Measurements from ENCODE around the gene SERAC1. TPM values are rescaled to one million over a fixed set of nuclear protein-coding genes. Genes with fewer than 3 reads are reported as not detected.
"Not testable (repeated sequence)": the region's sequence is repeated elsewhere in the genome, so short reads cannot be mapped to it uniquely, and the experiment has no call there.

Gene SERAC1
- polyA plus RNA-seq, 1 donor (not counting 4 experiments of a cell fraction or from before 2014, with no cell fraction given) = 10.1 TPM

DNA sequence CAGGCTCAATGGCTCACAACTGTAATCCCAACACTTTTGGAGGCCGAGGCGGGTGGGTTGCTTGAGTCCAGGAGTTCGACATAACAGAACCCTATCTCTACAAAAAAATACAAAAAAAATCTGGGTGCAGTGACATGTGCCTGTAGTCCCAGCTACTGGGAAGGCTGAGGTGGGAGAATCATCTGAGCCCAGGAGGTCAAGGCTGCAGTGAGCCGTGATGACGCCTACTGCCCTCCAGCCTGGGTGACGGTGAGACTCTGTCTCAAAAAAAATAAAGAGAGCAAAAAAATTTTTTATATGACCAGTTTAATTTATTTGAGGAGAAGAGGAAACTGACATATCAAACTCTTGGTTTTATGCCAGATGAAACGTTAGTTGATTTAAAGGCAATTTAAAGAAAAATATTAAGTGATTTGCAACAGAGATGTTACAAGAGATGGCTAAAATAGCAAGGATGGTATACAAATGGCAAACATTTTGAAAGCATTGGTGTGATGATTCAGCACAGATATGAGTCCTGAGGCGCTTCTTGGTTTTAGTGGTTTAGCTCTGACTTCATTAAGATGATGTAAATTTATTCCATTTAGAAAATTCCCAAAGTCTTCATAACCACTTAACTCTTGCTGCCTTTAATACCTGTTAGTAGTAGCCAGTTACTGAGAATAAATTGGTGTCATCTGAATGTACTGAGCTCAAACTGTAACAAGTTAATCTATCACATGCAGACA is 17.8 kb upstream of the SERAC1 start:
- Histone ChIP-seq H3K4me1 (ENCODE audit: control insufficient read depth, extremely low read depth, insufficient read depth, low read length) (peaks cover 16% of the 10 kb centered on the region), H2AFZ (ENCODE audit: control insufficient read depth, low read length) (no peak overlapping the region), H3K79me2 (ENCODE audit: control insufficient read depth, insufficient read depth, low read length) (peaks cover 4% of the 10 kb centered on the region), H3K27ac (ENCODE audit: control insufficient read depth, insufficient read depth, low read length) (peak overlapping the region; percentile 31), H4K20me1 (ENCODE audit: control insufficient read depth, extremely low read depth, insufficient read depth, low read length) (no peaks in the 10 kb centered on the region), H3K36me3 (ENCODE audit: control insufficient read depth in 2 of 2, extremely low read depth in 1 of 2, insufficient read depth in 2 of 2, low read length in 2 of 2) (peaks cover 2 to 11% of the 10 kb centered on the region in 2 experiments), H3K9me1 (ENCODE audit: control insufficient read depth, extremely low read depth, insufficient read depth, low read length) (no peaks in the 10 kb centered on the region), H3K4me3 (ENCODE audit: control insufficient read depth in 2 of 3, extremely low read depth in 1 of 3, insufficient read depth in 2 of 3, low read depth in 1 of 3, low read length in 3 of 3) (no peak overlapping the region), H3K9ac (ENCODE audit: control insufficient read depth, extremely low read depth, insufficient read depth, low read length) (no peak overlapping the region), H3K27me3 (ENCODE audit: control insufficient read depth, extremely low read depth, insufficient read depth, low read length) (no peaks in the 10 kb centered on the region), H3K4me2 (ENCODE audit: control insufficient read depth, extremely low read depth, insufficient read depth, low read depth, low read length) (no peak overlapping the region), H3K9me3 (ENCODE audit: control insufficient read depth, low read depth, low read length) (no peaks in the 10 kb centered on the region)
- peak; percentile 85 for FAIRE-seq
- DNase-seq (ENCODE audit: low read depth, low spot score) = no peak
- TF ChIP-seq CTCF (optimal IDR thresholded peaks at IDR 0.05 in 1 of 3, IDR thresholded peaks at IDR 0.05 in 1 of 3, conservative IDR thresholded peaks at IDR 0.05 in 1 of 3; ENCODE audit: extremely low read depth in 1 of 3, insufficient read depth in 2 of 3, low read length in 3 of 3) (no peak), EZH2 (IDR thresholded peaks at IDR 0.05; ENCODE audit: low read length) (no peak)
- dilution Hi-C loops (cut with MboI; ENCODE audit: extremely low pct_ligation_motif_present, low sequenced_read_pairs) = no loop called here

DNA sequence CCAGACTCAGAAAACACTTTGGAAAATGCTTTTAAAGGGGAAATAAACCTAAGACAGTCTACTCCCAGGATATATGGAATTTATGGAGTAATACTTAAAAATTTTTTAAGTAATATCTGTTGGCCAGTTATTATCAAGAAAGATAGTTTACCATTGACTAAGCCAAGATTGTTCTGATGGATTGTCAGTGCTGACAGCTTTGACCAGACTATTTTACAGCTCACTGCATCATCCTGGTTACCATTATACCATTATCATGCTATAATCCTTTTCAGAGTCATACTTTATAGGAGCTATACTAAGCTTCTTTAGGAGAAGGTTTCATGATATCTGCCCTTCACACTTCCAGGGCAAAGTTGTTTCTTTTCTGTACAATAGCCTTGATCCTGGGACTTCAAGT is 16.5 kb upstream of the SERAC1 start:
- Histone ChIP-seq H3K27ac (ENCODE audit: control insufficient read depth, insufficient read depth, low read length) (no peak overlapping the region), H3K4me2 (ENCODE audit: control insufficient read depth, extremely low read depth, insufficient read depth, low read depth, low read length) (no peak overlapping the region), H3K4me1 (ENCODE audit: control insufficient read depth, extremely low read depth, insufficient read depth, low read length) (peaks cover 16% of the 10 kb centered on the region), H3K79me2 (ENCODE audit: control insufficient read depth, insufficient read depth, low read length) (peaks cover 4% of the 10 kb centered on the region), H3K9me3 (ENCODE audit: control insufficient read depth, low read depth, low read length) (no peaks in the 10 kb centered on the region), H3K9me1 (ENCODE audit: control insufficient read depth, extremely low read depth, insufficient read depth, low read length) (no peaks in the 10 kb centered on the region), H3K27me3 (ENCODE audit: control insufficient read depth, extremely low read depth, insufficient read depth, low read length) (no peaks in the 10 kb centered on the region), H3K4me3 (ENCODE audit: control insufficient read depth in 2 of 3, extremely low read depth in 1 of 3, insufficient read depth in 2 of 3, low read depth in 1 of 3, low read length in 3 of 3) (no peak overlapping the region), H2AFZ (ENCODE audit: control insufficient read depth, low read length) (no peak overlapping the region), H4K20me1 (ENCODE audit: control insufficient read depth, extremely low read depth, insufficient read depth, low read length) (no peaks in the 10 kb centered on the region), H3K9ac (ENCODE audit: control insufficient read depth, extremely low read depth, insufficient read depth, low read length) (no peak overlapping the region), H3K36me3 (ENCODE audit: control insufficient read depth in 2 of 2, extremely low read depth in 1 of 2, insufficient read depth in 2 of 2, low read length in 2 of 2) (peaks cover 2 to 7% of the 10 kb centered on the region in 2 experiments)
- dilution Hi-C loops (cut with MboI; ENCODE audit: extremely low pct_ligation_motif_present, low sequenced_read_pairs) = no loop called here
- DNase-seq (ENCODE audit: low read depth, low spot score) = no peak
- no peak for FAIRE-seq
- TF ChIP-seq EZH2 (IDR thresholded peaks at IDR 0.05; ENCODE audit: low read length) = no peak
- TF ChIP-seq CTCF (optimal IDR thresholded peaks at IDR 0.05 in 1 of 3, IDR thresholded peaks at IDR 0.05 in 1 of 3, conservative IDR thresholded peaks at IDR 0.05 in 1 of 3; ENCODE audit: extremely low read depth in 1 of 3, insufficient read depth in 2 of 3, low read length in 3 of 3) = no peak

- H4K20me1 ChIP-seq (ENCODE audit: control insufficient read depth, extremely low read depth, insufficient read depth, low read length); H3K9ac ChIP-seq (ENCODE audit: control insufficient read depth, extremely low read depth, insufficient read depth, low read length); H3K9me3 ChIP-seq (ENCODE audit: control insufficient read depth, low read depth, low read length); dilution Hi-C loops (cut with MboI; ENCODE audit: extremely low pct_ligation_motif_present, low sequenced_read_pairs); H3K27me3 ChIP-seq (ENCODE audit: control insufficient read depth, extremely low read depth, insufficient read depth, low read length); H2AFZ ChIP-seq (ENCODE audit: control insufficient read depth, low read length); H3K79me2 ChIP-seq (ENCODE audit: control insufficient read depth, insufficient read depth, low read length); H3K4me3 ChIP-seq (ENCODE audit: control insufficient read depth in 2 of 3, extremely low read depth in 1 of 3, insufficient read depth in 2 of 3, low read depth in 1 of 3, low read length in 3 of 3); H3K4me2 ChIP-seq (ENCODE audit: control insufficient read depth, extremely low read depth, insufficient read depth, low read depth, low read length); H3K9me1 ChIP-seq (ENCODE audit: control insufficient read depth, extremely low read depth, insufficient read depth, low read length); FAIRE-seq; H3K27ac ChIP-seq (ENCODE audit: control insufficient read depth, insufficient read depth, low read length); DNase-seq (ENCODE audit: low read depth, low spot score); H3K36me3 ChIP-seq (ENCODE audit: control insufficient read depth in 2 of 2, extremely low read depth in 1 of 2, insufficient read depth in 2 of 2, low read length in 2 of 2): not testable (repeated sequence)
- peaks cover 16% of the 10 kb centered on the region for H3K4me1 ChIP-seq (ENCODE audit: control insufficient read depth, extremely low read depth, insufficient read depth, low read length)
Observed at GRCh38 chr6:158183174-158183972, 15.3 kb upstream of the SERAC1 start.
